KMS-11 (cell line): Measurements from ENCODE around the gene ZBTB26.

Experiments used
- H2AFZ ChIP-seq: fragments of 200-600 bp; sonication (generic); 2 replicates; pipeline ENCODE4 v1.6.1; 2016; ENCODE audit warnings: antibody characterized with exemption, mixed run types, low read depth
- H3K27ac ChIP-seq: fragments of 200-600 bp; sonication (generic); 2 replicates; pipeline ENCODE4 v1.6.1; 2016; ENCODE audit warnings: mild to moderate bottlenecking, mixed run types
- H3K27me3 ChIP-seq: fragments of 200-600 bp; sonication (generic); 2 replicates; pipeline ENCODE4 v1.6.1; 2017; ENCODE audit warnings: mild to moderate bottlenecking, low read depth, mixed run types, moderate library complexity; ENCODE audit not compliant: insufficient read depth
- H3K36me3 ChIP-seq: fragments of 200-600 bp; sonication (generic); 2 replicates; pipeline ENCODE4 v1.6.1; 2017; ENCODE audit warnings: mild to moderate bottlenecking, mixed run types; ENCODE audit not compliant: insufficient read depth
- H3K4me1 ChIP-seq: fragments of 200-600 bp; sonication (generic); 2 replicates; pipeline ENCODE4 v1.6.1; 2016; ENCODE audit warnings: mild to moderate bottlenecking, low read depth, mixed run types; ENCODE audit not compliant: poor library complexity, severe bottlenecking
- H3K4me2 ChIP-seq: fragments of 200-600 bp; sonication (generic); 2 replicates; pipeline ENCODE4 v1.7.0; 2016; ENCODE audit warnings: mild to moderate bottlenecking, mixed run types
- H3K4me3 ChIP-seq: fragments of 200-600 bp; sonication (generic); IDR thresholded peaks from 2 replicates; pipeline ENCODE4 v1.6.1; 2017; ENCODE audit warnings: low read depth, low read length, mixed read lengths; ENCODE audit not compliant: insufficient read depth
- H3K79me2 ChIP-seq: fragments of 200-600 bp; sonication (generic); 2 replicates; pipeline ENCODE4 v1.6.1; 2016; ENCODE audit warnings: low read depth, mixed run types; ENCODE audit not compliant: insufficient read depth
- H3K9ac ChIP-seq: fragments of 200-600 bp; sonication (generic); 2 replicates; pipeline ENCODE4 v1.6.1; 2016; ENCODE audit warnings: mild to moderate bottlenecking, mixed run types
- H4K20me1 ChIP-seq: fragments of 200-600 bp; sonication (generic); 2 replicates; pipeline ENCODE4 v1.6.1; 2016; ENCODE audit warnings: mild to moderate bottlenecking, mixed run types; ENCODE audit not compliant: insufficient read depth
- CTCF ChIP-seq: fragments of 200-600 bp; sonication (generic); conservative IDR thresholded peaks from 2 replicates; pipeline ENCODE4 v1.6.1; 2017; ENCODE audit warnings: low read depth, mild to moderate bottlenecking, antibody characterized with exemption, low read length, moderate library complexity, mixed read lengths

The ZBTB26 gene

GRCh38 chr9:122931226-122932121 is at the start of gene ZBTB26:
TSS of gene ZBTB26 (minus strand) at chr9:122931512. CDS start at chr9:122919934, 11,578 bp downstream.
- no peak for TF ChIP-seq CTCF
- Histone ChIP-seq H4K20me1 (no peaks in the 10 kb centered on the region), H3K79me2 (peaks cover 35% of the 10 kb centered on the region), H3K27ac (peak within 1 kb of the TSS; percentile 46), H3K9ac (peak within 1 kb of the TSS; percentile 62), H2AFZ (peak within 1 kb of the TSS; percentile 68), H3K27me3 (no peaks in the 10 kb centered on the region), H3K4me2 (peak within 1 kb of the TSS; percentile 89), H3K36me3 (no peaks in the 10 kb centered on the region), H3K4me1 (peaks cover 22% of the 10 kb centered on the region), H3K4me3 (peak within 1 kb of the TSS; percentile 30)

GRCh38 chr9:122978601-122979000 is 47.3 kb upstream of the ZBTB26 start:
- no peaks in the 10 kb centered on the region for H3K4me1 ChIP-seq
- no peak overlapping the region for H3K27ac ChIP-seq
- H3K4me3 ChIP-seq = no peak overlapping the region
- H4K20me1 ChIP-seq = no peaks in the 10 kb centered on the region
- no peaks in the 10 kb centered on the region for H3K79me2 ChIP-seq
- no peaks in the 10 kb centered on the region for H3K36me3 ChIP-seq
- no peak overlapping the region for H2AFZ ChIP-seq
- no peak for TF ChIP-seq CTCF
- no peak overlapping the region for H3K9ac ChIP-seq
- H3K4me2 ChIP-seq = no peak overlapping the region
- H3K27me3 ChIP-seq = no peaks in the 10 kb centered on the region

- no peaks in the 10 kb centered on the region for H4K20me1 ChIP-seq
- H3K36me3 ChIP-seq = no peaks in the 10 kb centered on the region
- H3K27me3 ChIP-seq = no peaks in the 10 kb centered on the region
- TF ChIP-seq CTCF = no peak
- no peaks in the 10 kb centered on the region for H3K4me1 ChIP-seq
- H3K79me2 ChIP-seq = no peaks in the 10 kb centered on the region
- H2AFZ ChIP-seq = no peak overlapping the region
- H3K4me2 ChIP-seq = no peak overlapping the region
- no peak overlapping the region for H3K9ac ChIP-seq
- H3K4me3 ChIP-seq = no peak overlapping the region
- no peak overlapping the region for H3K27ac ChIP-seq
Observed at GRCh38 chr9:122975196-122975595, 43.9 kb upstream of the ZBTB26 start.

- H4K20me1 ChIP-seq = no peaks in the 10 kb centered on the region
- H3K36me3 ChIP-seq = no peaks in the 10 kb centered on the region
- H3K4me2 ChIP-seq = no peak overlapping the region
- H3K9ac ChIP-seq = no peak overlapping the region
- no peak overlapping the region for H2AFZ ChIP-seq
- H3K4me1 ChIP-seq = no peaks in the 10 kb centered on the region
- no peaks in the 10 kb centered on the region for H3K27me3 ChIP-seq
- no peak overlapping the region for H3K27ac ChIP-seq
- H3K4me3 ChIP-seq = no peak overlapping the region
- TF ChIP-seq CTCF = no peak
- 0 out of 2 replicates have a peak, but pooled peaks cover under 1% of the 10 kb centered on the region for H3K79me2 ChIP-seq
Observed at GRCh38 chr9:122961139-122961538, 29.8 kb upstream of the ZBTB26 start.
